ENCODE data around the gene PSMB1.

The PSMB1 gene

DNA sequence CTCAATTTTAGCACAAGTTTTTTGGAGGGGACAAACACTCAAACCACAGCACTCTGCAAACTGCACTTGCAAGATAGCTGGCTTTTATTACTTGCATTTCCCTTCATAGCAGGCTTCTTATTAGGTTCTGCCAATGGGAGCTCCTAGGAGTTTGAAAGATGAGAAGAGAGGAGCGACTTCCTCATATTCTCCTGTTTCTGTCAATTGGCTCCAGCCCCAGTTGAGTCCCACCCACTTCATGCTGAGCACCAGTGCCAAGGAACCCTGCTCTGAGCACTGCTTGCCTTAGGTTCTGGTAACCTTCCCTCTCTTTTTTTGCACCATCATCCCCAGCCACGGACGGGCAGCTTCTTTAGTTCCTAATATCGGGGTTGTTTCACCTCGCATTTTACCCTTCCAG, 67.9 kb downstream of the PSMB1 start:
- no peaks in the 10 kb centered on the region for H3K4me1 ChIP-seq
- no peaks in the 10 kb centered on the region for H3K27me3 ChIP-seq
- no peak overlapping the region for H3K4me3 ChIP-seq (ENCODE audit: low read depth, low read length)
- no peaks in the 10 kb centered on the region for H3K36me3 ChIP-seq
- DNase-seq = no peak
- no peaks in the 10 kb centered on the region for H3K9me3 ChIP-seq
- no peak for TF ChIP-seq CTCF (IDR thresholded peaks at IDR 0.05; ENCODE audit: low read depth, low read length)

Data from BE2C (cell line).